ENCODE measurements around the gene LDLR. TPM values are rescaled to one million over a fixed set of nuclear protein-coding genes. Genes with fewer than 3 reads are reported as not detected.

Gene LDLR
- total RNA-seq, 1 donor from 2014 or later, result 242 TPM

DNA sequence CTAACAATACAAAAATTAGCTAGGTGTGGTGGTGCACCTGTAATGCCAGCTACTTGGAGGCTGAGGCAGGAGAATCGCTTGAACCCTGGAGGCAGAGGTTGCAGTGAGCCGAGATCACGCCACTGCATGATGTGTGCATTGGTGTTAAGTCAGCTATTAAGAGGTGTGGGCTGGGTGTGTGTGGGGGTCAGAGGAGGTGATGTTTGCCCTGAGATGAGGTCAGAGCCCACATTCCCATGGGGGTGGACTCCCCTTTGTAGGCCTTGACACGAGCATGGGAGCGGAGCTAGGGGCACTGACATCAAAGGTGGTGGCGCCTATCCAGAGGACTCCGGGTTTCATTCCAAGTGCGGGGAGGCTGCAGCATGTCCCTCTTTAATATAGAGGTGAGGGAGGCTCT is 34.6 kb upstream of the LDLR start:
- DNase-seq (no peak), ATAC-seq (no peak)
- Histone ChIP-seq H3K27ac (no peak overlapping the region), H3K4me3 (no peak overlapping the region), H3K27me3 (no peaks in the 10 kb centered on the region), H3K9me3 (no peaks in the 10 kb centered on the region), H3K36me3 (peaks cover 10% of the 10 kb centered on the region), H3K4me1 (peaks cover 1% of the 10 kb centered on the region)
- intact Hi-C loops (cut with DNase I), result no loop called here
- TF ChIP-seq, protein P1, sequence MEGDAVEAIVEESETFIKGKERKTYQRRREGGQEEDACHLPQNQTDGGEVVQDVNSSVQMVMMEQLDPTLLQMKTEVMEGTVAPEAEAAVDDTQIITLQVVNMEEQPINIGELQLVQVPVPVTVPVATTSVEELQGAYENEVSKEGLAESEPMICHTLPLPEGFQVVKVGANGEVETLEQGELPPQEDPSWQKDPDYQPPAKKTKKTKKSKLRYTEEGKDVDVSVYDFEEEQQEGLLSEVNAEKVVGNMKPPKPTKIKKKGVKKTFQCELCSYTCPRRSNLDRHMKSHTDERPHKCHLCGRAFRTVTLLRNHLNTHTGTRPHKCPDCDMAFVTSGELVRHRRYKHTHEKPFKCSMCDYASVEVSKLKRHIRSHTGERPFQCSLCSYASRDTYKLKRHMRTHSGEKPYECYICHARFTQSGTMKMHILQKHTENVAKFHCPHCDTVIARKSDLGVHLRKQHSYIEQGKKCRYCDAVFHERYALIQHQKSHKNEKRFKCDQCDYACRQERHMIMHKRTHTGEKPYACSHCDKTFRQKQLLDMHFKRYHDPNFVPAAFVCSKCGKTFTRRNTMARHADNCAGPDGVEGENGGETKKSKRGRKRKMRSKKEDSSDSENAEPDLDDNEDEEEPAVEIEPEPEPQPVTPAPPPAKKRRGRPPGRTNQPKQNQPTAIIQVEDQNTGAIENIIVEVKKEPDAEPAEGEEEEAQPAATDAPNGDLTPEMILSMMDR (IDR thresholded peaks at IDR 0.05), result no peak

DNA sequence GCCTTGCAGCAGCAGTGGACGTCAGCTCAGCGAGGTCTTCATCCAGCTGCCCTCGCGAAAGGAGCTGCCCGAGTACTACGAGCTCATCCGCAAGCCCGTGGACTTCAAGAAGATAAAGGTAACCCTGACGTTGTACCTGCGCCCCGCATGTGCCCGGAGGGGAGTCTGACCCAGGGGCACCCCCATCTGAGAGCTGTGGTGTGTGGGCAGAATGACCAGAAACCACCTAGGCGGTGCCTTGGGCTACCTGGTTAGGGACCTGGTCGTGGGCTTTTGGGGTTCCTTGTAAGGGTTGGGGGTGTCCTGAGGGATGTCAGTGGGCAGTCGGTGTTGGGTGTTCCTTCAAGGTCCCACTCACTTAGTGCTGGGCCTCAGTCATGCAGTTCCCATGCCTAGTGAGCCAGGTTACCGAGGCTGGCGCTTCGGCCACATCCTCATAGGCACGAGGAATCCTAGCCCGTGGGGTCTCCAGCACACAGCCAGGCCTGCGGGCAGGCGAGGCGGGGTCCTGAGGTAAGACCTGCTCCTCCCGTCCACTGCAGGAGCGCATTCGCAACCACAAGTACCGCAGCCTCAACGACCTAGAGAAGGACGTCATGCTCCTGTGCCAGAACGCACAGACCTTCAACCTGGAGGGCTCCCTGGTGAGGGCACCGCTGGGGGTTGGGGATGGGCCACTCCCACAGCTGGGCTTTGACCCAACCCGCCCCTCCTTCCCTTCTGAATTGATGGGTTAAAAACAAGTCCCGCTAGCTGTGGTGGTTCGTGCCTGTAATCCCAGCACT is 30.8 kb upstream of the LDLR start:
- no peak for ATAC-seq
- TF ChIP-seq, protein P1 (IDR thresholded peaks at IDR 0.05), result no peak
- no peaks in the 10 kb centered on the region for H3K9me3 ChIP-seq
- H3K4me3 ChIP-seq, result no peak overlapping the region
- intact Hi-C loops (cut with DNase I), result no loop called here
- H3K27ac ChIP-seq, result no peak overlapping the region
- peaks cover 31% of the 10 kb centered on the region for H3K36me3 ChIP-seq
- no peaks in the 10 kb centered on the region for H3K4me1 ChIP-seq
- no peaks in the 10 kb centered on the region for H3K27me3 ChIP-seq
- DNase-seq, result no peak

DNA sequence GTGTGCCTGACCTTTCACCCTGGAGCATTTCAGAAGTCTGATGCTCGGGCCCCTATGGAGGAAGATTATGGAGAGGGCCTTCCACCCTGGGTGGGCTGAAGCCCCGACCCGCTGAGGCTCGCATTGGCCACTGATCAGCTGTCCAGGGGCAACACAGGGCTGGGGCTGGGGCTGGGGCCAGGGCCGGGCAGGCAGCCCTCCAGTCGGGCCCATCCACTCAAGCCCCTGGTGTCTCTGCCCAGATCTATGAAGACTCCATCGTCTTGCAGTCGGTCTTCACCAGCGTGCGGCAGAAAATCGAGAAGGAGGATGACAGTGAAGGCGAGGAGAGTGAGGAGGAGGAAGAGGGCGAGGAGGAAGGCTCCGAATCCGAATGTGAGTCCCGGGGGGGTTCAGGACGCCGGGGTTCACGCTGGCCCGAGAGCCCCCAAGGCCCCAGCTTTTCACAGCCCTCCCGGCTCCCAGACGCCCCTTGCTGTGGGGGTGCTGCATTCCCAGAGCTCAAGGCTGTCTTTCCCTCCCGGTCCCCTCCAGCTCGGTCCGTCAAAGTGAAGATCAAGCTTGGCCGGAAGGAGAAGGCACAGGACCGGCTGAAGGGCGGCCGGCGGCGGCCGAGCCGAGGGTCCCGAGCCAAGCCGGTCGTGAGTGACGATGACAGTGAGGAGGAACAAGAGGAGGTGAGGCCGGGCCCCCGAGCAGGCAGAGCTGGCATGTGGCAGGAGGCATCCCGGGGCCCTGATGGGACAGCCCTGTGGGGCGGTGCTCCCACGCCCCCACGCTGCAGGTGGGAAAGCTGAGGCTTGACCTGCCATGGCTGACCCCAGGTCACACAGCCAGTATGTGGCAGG is 29.5 kb upstream of the LDLR start:
- TF ChIP-seq, protein P1 (IDR thresholded peaks at IDR 0.05), result no peak
- intact Hi-C loops (cut with DNase I), result no loop called here
- no peak for DNase-seq
- H3K27ac ChIP-seq, result no peak overlapping the region
- no peak for ATAC-seq
- no peaks in the 10 kb centered on the region for H3K27me3 ChIP-seq
- H3K36me3 ChIP-seq, result peaks cover 31% of the 10 kb centered on the region
- no peaks in the 10 kb centered on the region for H3K4me1 ChIP-seq
- no peak overlapping the region for H3K4me3 ChIP-seq
- no peaks in the 10 kb centered on the region for H3K9me3 ChIP-seq

DNA sequence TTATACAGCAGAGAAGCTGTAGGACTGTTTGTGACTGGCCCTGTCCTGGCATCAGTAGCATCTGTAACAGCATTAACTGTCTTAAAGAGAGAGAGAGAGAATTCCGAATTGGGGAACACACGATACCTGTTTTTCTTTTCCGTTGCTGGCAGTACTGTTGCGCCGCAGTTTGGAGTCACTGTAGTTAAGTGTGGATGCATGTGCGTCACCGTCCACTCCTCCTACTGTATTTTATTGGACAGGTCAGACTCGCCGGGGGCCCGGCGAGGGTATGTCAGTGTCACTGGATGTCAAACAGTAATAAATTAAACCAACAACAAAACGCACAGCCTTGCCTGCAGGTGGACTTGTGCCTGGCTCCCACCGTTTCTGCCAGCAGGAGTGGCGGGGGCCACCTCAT is 27.3 kb upstream of the LDLR start:
- intact Hi-C loops (cut with DNase I), result no loop called here
- H3K27ac ChIP-seq, result no peak overlapping the region
- DNase-seq (no peak), ATAC-seq (no peak)
- no peaks in the 10 kb centered on the region for H3K4me1 ChIP-seq
- no peak overlapping the region for H3K4me3 ChIP-seq
- no peaks in the 10 kb centered on the region for H3K9me3 ChIP-seq
- TF ChIP-seq, protein P1 (IDR thresholded peaks at IDR 0.05), result no peak
- peaks cover 26% of the 10 kb centered on the region for H3K36me3 ChIP-seq
- H3K27me3 ChIP-seq, result no peaks in the 10 kb centered on the region

DNA sequence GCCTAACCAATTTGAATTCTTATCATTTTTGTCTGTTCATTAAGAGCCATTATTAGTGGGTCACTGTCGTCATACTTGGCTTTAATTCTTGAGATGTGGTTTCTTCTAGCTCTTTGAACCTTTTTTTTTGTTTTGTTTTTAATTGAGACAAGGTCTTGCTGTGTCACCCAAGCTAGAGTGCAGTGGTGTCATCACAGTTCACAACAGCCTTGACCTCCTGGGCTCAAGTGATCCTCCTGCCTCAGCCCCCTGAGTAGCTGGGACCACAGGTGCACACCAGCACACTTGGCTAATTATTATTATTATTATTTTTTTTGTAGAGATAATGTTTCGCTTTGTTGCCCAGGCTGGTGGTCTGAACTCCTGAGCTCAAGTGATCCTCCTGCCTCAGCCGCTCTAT is 25.8 kb upstream of the LDLR start:
- Histone ChIP-seq H3K27ac (no peak overlapping the region), H3K4me3 (no peak overlapping the region), H3K9me3 (no peaks in the 10 kb centered on the region), H3K4me1 (no peaks in the 10 kb centered on the region), H3K27me3 (no peaks in the 10 kb centered on the region), H3K36me3 (peaks cover 26% of the 10 kb centered on the region)
- DNase-seq (no peak), ATAC-seq (no peak)
- intact Hi-C loops (cut with DNase I), result no loop called here
- TF ChIP-seq, protein P1 (IDR thresholded peaks at IDR 0.05), result no peak
